K562 (cell line): Measurements from ENCODE around the gene SMC6. TPM values are rescaled to one million over a fixed set of nuclear protein-coding genes. Genes with fewer than 3 reads are reported as not detected.
A peak's percentile ranks its signal among the peaks of the same experiment; 100 is the strongest.

Experiments
- ATAC-seq: fragments of 200-7000 bp; cut with Tn5 transposase; 3 replicates; pipeline ENCODE4 v1.9.1; 2020; ENCODE audit warnings: moderate library complexity
- BruUV-seq: library from RNA; stranded (reverse); fragments of 400-500 nt; replicated peaks from 2 replicates; lab custom pipeline; 2021; lab: Mats Ljungman, UMichigan
- CTCF ChIA-PET: fragments of 300-600 bp; formaldehyde crosslinking; extraction: SDS; loops from one replicate; lab custom pipeline; 2021; ENCODE audit warnings: low intra/inter-chr PET ratio; lab: Yijun Ruan, JAX
- POLR2A ChIA-PET: fragments of 300-600, 350-650 bp; sonication (Branson Sonifier 250); formaldehyde crosslinking; extraction: SDS; loops from one replicate; lab custom pipeline; 2021; ENCODE audit warnings: antibody characterized with exemption, inconsistent platforms; lab: Yijun Ruan, JAX
- DNase-seq, 4 experiments: peaks; one replicate each; pipeline versions ENCODE4 v3.0.0 to v3.0.0-alpha.2; 2011 to 2018; ENCODE audit warnings: low spot score in 3 of 4, mixed read lengths in 3 of 4; ENCODE audit errors: extremely low read depth in 1 of 4
- FAIRE-seq: peaks from 2 replicates; lab custom pipeline; 2011; peaks lifted over from hg19 to GRCh38; lab: Jason Lieb, UNC
- H2AFZ ChIP-seq: 2 replicates; pipeline ENCODE4 v1.6.0; 2011; ENCODE audit warnings: low read depth, low read length, control low read depth, inconsistent platforms
- H3K27ac ChIP-seq: fragments of 200-600 bp; 3 replicates; pipeline ENCODE4 v1.8.0; 2011; ENCODE audit warnings: low read depth, mild to moderate bottlenecking, control low read depth, inconsistent platforms, low read length, moderate library complexity, mixed read lengths; ENCODE audit errors: extremely low read depth
- H3K27me3 ChIP-seq, 2 experiments: fragments of 300-600 bp in 1 of 2; 2 replicates in 1 of 2; 3 replicates in 1 of 2; pipeline versions ENCODE4 v1.6.0 to v1.8.0; 2011; ENCODE audit warnings: inconsistent platforms in 2 of 2, low read length in 2 of 2, mild to moderate bottlenecking in 1 of 2, mixed read lengths in 1 of 2, moderate library complexity in 1 of 2; ENCODE audit not compliant: control insufficient read depth in 2 of 2, insufficient read depth in 2 of 2
- H3K36me3 ChIP-seq: fragments of 300-600 bp; 3 replicates; pipeline ENCODE4 v1.8.0; 2011; ENCODE audit warnings: mild to moderate bottlenecking, low read length, inconsistent platforms; ENCODE audit not compliant: control insufficient read depth, insufficient read depth
- H3K4me1 ChIP-seq, 2 experiments: fragments of 200-600 bp in 1 of 2; replicated peaks in 1 of 2; 2 replicates in 1 of 2; 3 replicates in 1 of 2; pipeline versions ENCODE4 v1.5.1 to v1.8.0; 2011; ENCODE audit warnings: inconsistent platforms in 2 of 2, low read length in 2 of 2, mild to moderate bottlenecking in 1 of 2, mixed read lengths in 1 of 2, moderate library complexity in 1 of 2; ENCODE audit not compliant: control insufficient read depth in 2 of 2, insufficient read depth in 2 of 2
- H3K4me2 ChIP-seq: 2 replicates; pipeline ENCODE4 v1.6.1; 2011; ENCODE audit warnings: low read length, control low read depth, inconsistent platforms, mixed read lengths; ENCODE audit not compliant: insufficient read depth
- H3K4me3 ChIP-seq: fragments of 200-600 bp; sonication (generic), shearing (Covaris generic); 2 replicates; pipeline ENCODE4 v1.5.1; 2016; ENCODE audit warnings: control low read depth, inconsistent platforms
- H3K79me2 ChIP-seq: fragments of 200-600 bp; 3 replicates; pipeline ENCODE4 v1.8.0; 2011; ENCODE audit warnings: low read length, inconsistent platforms; ENCODE audit not compliant: control insufficient read depth, insufficient read depth
- H3K9ac ChIP-seq, 2 experiments: 2 replicates each; pipeline versions ENCODE4 v1.6.0 to v1.6.1; 2011; ENCODE audit warnings: low read depth in 2 of 2, low read length in 2 of 2, control low read depth in 1 of 2, inconsistent platforms in 1 of 2, mild to moderate bottlenecking in 1 of 2, mixed read lengths in 1 of 2; ENCODE audit not compliant: insufficient read depth in 1 of 2
- H3K9me1 ChIP-seq: one replicate; pipeline ENCODE4 v1.6.0; 2011; ENCODE audit warnings: inconsistent platforms, mild to moderate bottlenecking, low read length, moderate library complexity; ENCODE audit not compliant: control insufficient read depth, insufficient read depth
- H3K9me3 ChIP-seq: replicated peaks from 2 replicates; pipeline ENCODE4 v1.5.1; 2011; ENCODE audit warnings: low read depth, low read length, inconsistent platforms; ENCODE audit not compliant: control insufficient read depth, insufficient read depth
- H4K20me1 ChIP-seq: replicated peaks from 2 replicates; pipeline ENCODE4 v1.6.1; 2011; ENCODE audit warnings: low read length, inconsistent platforms, mixed read lengths; ENCODE audit not compliant: control insufficient read depth, insufficient read depth
- CBFA2T3 ChIP-seq: fragments of 450-650 bp; IDR thresholded peaks from 2 replicates; pipeline ENCODE4 v1.6.1; 2017
- CREM ChIP-seq: IDR thresholded peaks from 2 replicates; pipeline ENCODE4 v1.6.1; 2014; ENCODE audit warnings: antibody characterized with exemption, low read depth
- NBN ChIP-seq: fragments of 450-650 bp; IDR thresholded peaks from 2 replicates; pipeline ENCODE4 v1.6.1; 2016; ENCODE audit warnings: low read depth, mild to moderate bottlenecking
- TCF7 ChIP-seq: sonication (generic); IDR thresholded peaks from 2 replicates; pipeline ENCODE4 v1.6.1; 2016; ENCODE audit warnings: antibody characterized with exemption, borderline replicate concordance
- ZNF764 ChIP-seq: fragments of 250-450 bp; sonication (Bioruptor Pico); IDR thresholded peaks from 2 replicates; pipeline ENCODE4 v1.4.0; 2020; ENCODE audit warnings: low read depth, mild to moderate bottlenecking, moderate library complexity
- ZNF77 ChIP-seq: fragments of 250-450 bp; sonication (Bioruptor Pico); IDR thresholded peaks from 2 replicates; pipeline ENCODE4 v1.5.0; 2020
- WGBS: fragments of 100-300 bp; shearing (Covaris generic); methylation state at CpG from one replicate; pipeline ENCODE4 v1.1.6; 2016; ENCODE audit warnings: low coverage, mixed read lengths; ENCODE audit not compliant: insufficient coverage; ENCODE audit errors: missing lambda C conversion rate; 5-methylcytosine and 5-hydroxymethylcytosine counted together
- in situ Hi-C: fragments of 300-500 bp; cut with MboI; formaldehyde crosslinking; loops from 4 replicates; pipeline ENCODE4 v1.15.0; 2018; ENCODE audit warnings: inconsistent platforms, mixed read lengths
- intact Hi-C: fragments of 100-400 bp; cut with micrococcal nuclease; formaldehyde crosslinking; loops from 2 replicates; pipeline ENCODE4 v1.14.2; 2022
- polyA plus RNA-seq, 8 experiments: library from polyadenylated mRNA; depleted of rRNA in 4 of 8; stranded (reverse) in 5 of 8; unstranded in 3 of 8; fragments of >200 nt; fragmentation: Nextera tagmentation in 2 of 8; fragmentation: Illumina TruSeq in 1 of 8; extraction: Ambion mirVana in 2 of 8; extraction: Trizol in 1 of 8; gene quantifications; 2 replicates each; pipeline versions ENCODE4 v1.2.1 to v1.2.3, GENCODE V29; 2011 to 2014; ENCODE audit warnings: inconsistent platforms in 1 of 8, missing spikeins in 1 of 8
- total RNA-seq, 7 experiments: library from RNA; depleted of rRNA in 6 of 7; stranded (reverse); fragments of >200 nt in 6 of 7; fragmentation: Illumina TruSeq in 2 of 7; extraction: Trizol in 2 of 7; gene quantifications; 2 replicates each; pipeline versions ENCODE4 v1.2.1 to v1.2.3, GENCODE V29; 2011 to 2021; ENCODE audit warnings: low replicate concordance in 1 of 7

Gene SMC6
- total and polyA plus RNA-seq, 9 of the 15 experiments (the other 6 are each of a cell fraction or from before 2014, with no cell fraction given): 14.2 to 75.9 (median 47.7) TPM

DNA sequence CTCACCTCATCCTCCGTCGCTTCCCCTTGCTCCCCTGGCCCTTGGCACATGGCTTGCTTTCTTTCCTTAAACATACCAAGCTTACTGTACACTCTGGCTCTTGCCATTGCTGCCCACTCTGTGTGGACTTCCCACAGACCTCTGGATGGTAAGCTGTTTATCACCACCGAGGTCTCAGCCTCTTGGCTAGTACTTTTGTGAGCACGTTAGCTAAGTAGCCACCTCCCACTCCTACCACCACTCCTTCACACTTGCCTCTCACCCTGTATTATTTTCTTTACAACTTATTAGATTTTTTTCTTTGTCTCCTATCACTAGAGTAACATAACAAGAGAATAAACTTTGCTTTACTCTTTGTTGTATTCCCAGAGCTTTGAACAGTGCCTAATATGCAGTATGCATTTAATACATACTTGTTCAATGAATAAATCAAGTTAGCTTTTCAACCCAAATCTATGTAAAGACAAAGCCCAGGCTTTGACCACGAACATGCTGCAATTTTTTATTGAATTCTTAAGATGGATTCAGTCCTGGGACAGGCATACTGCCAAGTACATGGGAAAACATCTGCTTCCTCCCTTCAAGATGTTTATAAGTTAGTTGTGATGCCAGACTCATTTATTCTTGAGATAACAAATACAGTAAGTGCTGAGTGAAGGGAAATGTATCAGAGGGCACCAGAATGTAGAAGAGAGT, 37.7 kb upstream of the SMC6 start:
- in situ Hi-C loops: no loop called here
- Histone ChIP-seq H3K36me3 (no peaks in the 10 kb centered on the region), H3K9me1 (no peaks in the 10 kb centered on the region), H3K27me3 (peaks cover 3 to 20% of the 10 kb centered on the region in 2 experiments; a peak in 3 of 5 replicates), H3K4me2 (no peak overlapping the region), H2AFZ (no peak overlapping the region), H3K79me2 (no peaks in the 10 kb centered on the region), H3K27ac (no peak overlapping the region), H3K4me3 (no peak overlapping the region), H3K9ac (no peak overlapping the region), H3K9me3 (no peaks in the 10 kb centered on the region), H3K4me1 (no peaks in the 10 kb centered on the region), H4K20me1 (no peaks in the 10 kb centered on the region)
- CTCF ChIA-PET: no interaction called here
- peak; percentile 30; the same call in 1 of the 2 replicates for TF ChIP-seq CBFA2T3
- TF ChIP-seq NBN: no peak
- TF ChIP-seq ZNF77 (CRISPR knock-in tag): no peak
- TF ChIP-seq ZNF764 (CRISPR knock-in tag): no peak
- TF ChIP-seq TCF7: no peak
- WGBS: 0% methylated on average over 5 of the region's 5 CpGs
- DNase-seq (no peak), ATAC-seq (no peak), FAIRE-seq (no peak)
- POLR2A ChIA-PET: interaction anchor here (1.0 kb wide), 1 partner anchor 21 kb away, joined by 3 read pairs; no protein-coding TSS in a partner anchor
- intact Hi-C loops: no loop called here
- no TSS peak for BruUV-seq

DNA sequence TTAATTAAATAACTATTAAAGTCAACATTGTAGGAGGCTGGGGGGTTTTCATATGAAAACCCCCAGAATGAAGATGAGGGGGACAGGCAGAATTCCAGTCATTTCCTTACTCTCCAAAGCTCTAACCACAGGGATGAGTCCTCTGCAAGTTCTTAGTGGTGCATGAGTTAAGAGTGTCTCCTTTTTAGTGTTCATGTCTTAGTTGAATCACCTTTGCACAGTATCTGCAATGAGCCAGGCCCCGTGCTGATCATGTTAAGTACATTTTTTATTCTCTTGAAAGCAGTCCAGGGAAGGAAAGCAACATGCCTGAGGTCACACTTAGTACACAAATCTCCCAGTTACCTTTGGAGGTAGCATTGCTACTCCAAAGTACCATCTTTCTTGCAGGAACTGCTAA, 36.9 kb upstream of the SMC6 start:
- no peaks in the 10 kb centered on the region for H4K20me1 ChIP-seq
- no peaks in the 10 kb centered on the region for H3K36me3 ChIP-seq
- BruUV-seq: no TSS peak
- FAIRE-seq: no peak
- no peak overlapping the region for H3K9ac ChIP-seq
- no peak overlapping the region for H3K4me2 ChIP-seq
- CTCF ChIA-PET: no interaction called here
- H3K79me2 ChIP-seq: no peaks in the 10 kb centered on the region
- POLR2A ChIA-PET: interaction anchor here (0.8 to 1.0 kb wide), 2 partner anchors 15 to 22 kb away, joined by 3 read pairs; no protein-coding TSS in a partner anchor
- intact Hi-C loops: no loop called here
- no peaks in the 10 kb centered on the region for H3K4me1 ChIP-seq
- in situ Hi-C loops: no loop called here
- H3K9me1 ChIP-seq: no peaks in the 10 kb centered on the region
- H3K4me3 ChIP-seq: no peak overlapping the region
- no peak for DNase-seq
- H3K27me3 ChIP-seq: peaks cover 3 to 16% of the 10 kb centered on the region in 2 experiments; a peak in 3 of 5 replicates
- no peak for ATAC-seq
- no peak overlapping the region for H3K27ac ChIP-seq
- TF ChIP-seq CREM: no peak
- WGBS: 0% methylated on average over 1 of the region's 1 CpG
- H2AFZ ChIP-seq: no peak overlapping the region
- H3K9me3 ChIP-seq: no peaks in the 10 kb centered on the region
